Ascending aorta (tissue), 2 donors: ENCODE data around the gene HMGXB3. TPM values are rescaled to one million over a fixed set of nuclear protein-coding genes. Genes with fewer than 3 reads are reported as not detected.

Experiments
- DNase-seq, 2 donors: peaks; one replicate each; pipeline ENCODE4 v3.0.0-alpha.2; 2019; ENCODE audit warnings: low spot score in 2 of 2
- H3K27ac ChIP-seq, 2 donors: fragments of 200-600 bp; sonication (generic); one replicate each; pipeline ENCODE4 v1.5.1; 2016 to 2017; ENCODE audit warnings: mild to moderate bottlenecking in 1 of 2
- H3K27me3 ChIP-seq: fragments of 200-600 bp; sonication (generic); one replicate; pipeline ENCODE4 v1.5.1; 2017
- H3K36me3 ChIP-seq, 2 donors: fragments of 200-600 bp; sonication (generic); one replicate each; pipeline ENCODE4 v1.5.1; 2016
- H3K4me1 ChIP-seq, 2 donors: fragments of 200-600 bp; sonication (generic); one replicate each; pipeline ENCODE4 v1.5.1; 2016 to 2017; ENCODE audit warnings: mild to moderate bottlenecking in 1 of 2
- H3K4me3 ChIP-seq, 2 donors: fragments of 200-600 bp; sonication (generic); one replicate each; pipeline ENCODE4 v1.5.1; 2016 to 2017; ENCODE audit warnings: mild to moderate bottlenecking in 1 of 2
- H3K9me3 ChIP-seq, 2 donors: fragments of 200-600 bp; sonication (generic); one replicate each; pipeline ENCODE4 v1.5.1; 2016
- CTCF ChIP-seq, 3 experiments: fragments of 200-600 bp in 2 of 3; fragments of 450-650 bp in 1 of 3; sonication (generic) in 2 of 3; IDR thresholded peaks; one replicate each; pipeline ENCODE4 v1.5.1; 2016 to 2019; ENCODE audit warnings: antibody characterized with exemption in 3 of 3, mild to moderate bottlenecking in 1 of 3, moderate library complexity in 1 of 3
- intact Hi-C: fragments of 100-400 bp; cut with DNase I; formaldehyde crosslinking; loops from one replicate; pipeline ENCODE4 v1.15.1; 2023
- total RNA-seq: library from RNA; depleted of rRNA; stranded (reverse); fragments of >200 nt; gene quantifications from one replicate; pipeline ENCODE4 v1.1.0, GENCODE V29; 2016

Gene HMGXB3
- total RNA-seq, 1 donor from 2014 or later = 56.4 TPM

DNA sequence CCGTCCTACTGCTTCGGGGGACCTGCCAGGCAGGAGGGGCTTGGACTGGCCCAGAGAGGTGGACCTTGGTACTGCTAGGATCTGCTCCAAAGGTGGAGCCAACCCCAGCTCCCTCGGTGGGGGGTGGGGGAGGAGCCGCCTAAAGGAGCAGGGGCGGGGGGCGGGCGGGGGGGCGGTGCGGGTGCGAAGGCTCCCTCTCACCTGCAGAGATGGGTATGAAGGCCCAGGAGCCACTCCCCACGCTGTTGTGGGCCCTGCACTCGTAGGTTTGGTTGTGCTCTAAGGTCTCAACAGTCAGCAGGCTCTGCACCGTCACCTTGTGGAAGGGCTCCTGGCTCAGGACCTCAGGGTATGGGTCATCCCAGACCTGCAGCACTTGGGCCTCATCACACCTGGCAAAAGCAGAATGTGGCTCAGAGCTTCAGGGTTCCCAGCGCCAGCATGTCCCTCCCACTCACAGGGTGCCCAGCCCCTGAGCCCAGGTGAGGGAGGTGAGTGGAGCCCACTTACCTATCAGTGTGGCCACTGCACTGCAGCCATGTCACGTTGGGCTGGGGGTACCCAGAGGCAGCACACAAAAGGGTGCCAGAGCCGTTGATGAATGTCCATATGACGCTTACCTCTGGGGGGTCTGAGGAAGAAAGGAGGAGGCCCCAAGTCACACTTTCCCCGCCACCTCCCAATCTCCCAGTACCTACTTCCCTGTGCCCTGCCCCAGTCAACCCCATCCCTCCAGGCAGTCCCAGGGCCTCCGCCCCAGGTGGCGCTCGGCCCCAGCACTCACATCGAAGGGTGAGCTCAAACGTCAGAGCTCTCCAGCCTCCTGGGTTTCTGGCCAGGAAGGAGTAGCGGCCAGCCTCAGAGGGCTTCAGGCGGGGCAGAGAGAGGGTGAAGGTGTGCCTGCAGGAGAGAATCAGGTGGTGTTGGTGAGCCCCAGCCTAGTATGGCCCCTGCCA lies 69.4 kb downstream of the HMGXB3 start:
- Histone ChIP-seq H3K36me3 (peaks cover 0 to 3% of the 10 kb centered on the region in 2 donors), H3K4me3 (no peak overlapping the region), H3K27me3 (no peaks in the 10 kb centered on the region), H3K9me3 (no peaks in the 10 kb centered on the region), H3K4me1 (peaks cover 0 to 4% of the 10 kb centered on the region in 2 donors), H3K27ac (no peak overlapping the region)
- DNase-seq = peak in 1 of 2 donors; percentile 41
- TF ChIP-seq CTCF (IDR thresholded peaks at IDR 0.05) = no peak
- intact Hi-C loops = no loop called here

DNA sequence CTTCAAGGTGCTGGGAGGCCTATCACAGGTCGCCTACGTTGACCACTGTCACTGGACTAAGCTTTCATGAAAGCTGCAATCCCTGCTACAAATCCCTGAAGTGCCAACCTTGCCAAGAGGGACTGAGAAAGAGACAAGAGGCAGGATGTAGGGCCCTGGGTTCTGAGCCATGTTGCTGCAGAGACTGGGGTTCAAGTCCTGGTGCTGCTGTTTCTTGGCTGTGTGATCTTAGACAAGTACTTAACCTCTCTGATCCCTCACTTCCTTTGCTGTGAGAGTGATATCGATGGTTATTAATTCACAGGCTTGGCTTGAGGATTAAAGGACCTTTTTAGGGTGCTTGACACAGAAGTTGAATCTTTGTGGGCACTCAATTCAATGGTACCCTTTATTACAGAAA lies 70.3 kb downstream of the HMGXB3 start:
- Histone ChIP-seq H3K27me3 (no peaks in the 10 kb centered on the region), H3K9me3 (no peaks in the 10 kb centered on the region), H3K36me3 (peaks cover 0 to 3% of the 10 kb centered on the region in 2 donors), H3K4me3 (no peak overlapping the region), H3K4me1 (no peaks in the 10 kb centered on the region), H3K27ac (no peak overlapping the region)
- DNase-seq = no peak
- no peak for TF ChIP-seq CTCF (IDR thresholded peaks at IDR 0.05)
- intact Hi-C loops = no loop called here

- Histone ChIP-seq H3K27me3 (no peaks in the 10 kb centered on the region), H3K4me3 (no peak overlapping the region), H3K9me3 (no peaks in the 10 kb centered on the region), H3K4me1 (no peaks in the 10 kb centered on the region), H3K36me3 (no peaks in the 10 kb centered on the region), H3K27ac (no peak overlapping the region)
- TF ChIP-seq CTCF (IDR thresholded peaks at IDR 0.05) = no peak
- intact Hi-C loops = no loop called here
- DNase-seq = peak in 1 of 2 donors; percentile 61
Measured at GRCh38 chr5:150073086-150073625, 72.6 kb downstream of the HMGXB3 start.

GRCh38 chr5:150073677-150074076 lies 73.1 kb downstream of the HMGXB3 start:
- H3K4me3 ChIP-seq = no peak overlapping the region
- no peaks in the 10 kb centered on the region for H3K9me3 ChIP-seq
- H3K27ac ChIP-seq = no peak overlapping the region
- no peaks in the 10 kb centered on the region for H3K36me3 ChIP-seq
- no peak for DNase-seq
- TF ChIP-seq CTCF (IDR thresholded peaks at IDR 0.05) = no peak
- no peaks in the 10 kb centered on the region for H3K4me1 ChIP-seq
- H3K27me3 ChIP-seq = no peaks in the 10 kb centered on the region
- intact Hi-C loops = no loop called here

DNA sequence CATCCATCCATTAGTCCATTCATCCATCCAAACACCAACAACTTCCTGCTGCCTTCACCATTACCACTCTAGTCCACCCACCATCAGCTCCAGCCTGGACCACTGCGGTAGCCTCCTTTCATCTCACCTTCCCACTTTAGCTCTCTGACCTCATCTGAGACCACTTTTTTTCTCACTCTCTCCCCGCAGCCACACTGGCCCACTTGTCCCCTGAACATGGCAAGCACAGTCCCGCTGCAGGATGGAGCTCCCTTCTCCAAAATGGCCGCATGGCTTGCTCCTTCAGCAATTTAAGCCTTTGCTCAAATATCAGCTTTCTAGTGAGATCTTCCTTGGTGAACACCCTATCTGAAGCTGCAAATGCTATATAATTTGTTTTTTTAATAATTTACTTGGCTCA lies 74.7 kb downstream of the HMGXB3 start:
- TF ChIP-seq CTCF (IDR thresholded peaks at IDR 0.05) = no peak
- Histone ChIP-seq H3K27ac (no peak overlapping the region), H3K27me3 (no peaks in the 10 kb centered on the region), H3K36me3 (no peaks in the 10 kb centered on the region), H3K9me3 (no peaks in the 10 kb centered on the region), H3K4me3 (no peak overlapping the region), H3K4me1 (no peaks in the 10 kb centered on the region)
- no peak for DNase-seq
- intact Hi-C loops = no loop called here
